ENCODE measurements around the gene LRRC32.
"Not testable (repeated sequence)": the region's sequence is repeated elsewhere in the genome, so short reads cannot be mapped to it uniquely, and the experiment has no call there.

LRRC32 gene

GRCh38 chr11:76610871-76611475 is 59.6 kb downstream of the LRRC32 start:
- DNase-seq (ENCODE audit: low read depth), result no peak

- no peak for DNase-seq (ENCODE audit: low read depth)
These were observed 60.2 kb downstream of the LRRC32 start for GRCh38 chr11:76610371-76610770.

- no peak for DNase-seq (ENCODE audit: low read depth)
These were observed 60.7 kb downstream of the LRRC32 start for GRCh38 chr11:76609736-76610370.

- not testable (repeated sequence) for DNase-seq (ENCODE audit: low read depth)
These were observed 61.6 kb downstream of the LRRC32 start for GRCh38 chr11:76608879-76609460.

GRCh38 chr11:76608228-76608627 is 62.3 kb downstream of the LRRC32 start:
- not testable (repeated sequence) for DNase-seq (ENCODE audit: low read depth)

Data from stimulated activated CD4-positive, alpha-beta T cell treated with anti-CD3 and anti-CD28 coated beads, Interleukin-2, amount 100 ng/mL, for 4 hours (primary cell).